ENCODE data around the gene TP63.

GRCh38 chr3:189630767-189631372 lies 319 bp upstream of the TP63 start:
- TF ChIP-seq, protein P1, sequence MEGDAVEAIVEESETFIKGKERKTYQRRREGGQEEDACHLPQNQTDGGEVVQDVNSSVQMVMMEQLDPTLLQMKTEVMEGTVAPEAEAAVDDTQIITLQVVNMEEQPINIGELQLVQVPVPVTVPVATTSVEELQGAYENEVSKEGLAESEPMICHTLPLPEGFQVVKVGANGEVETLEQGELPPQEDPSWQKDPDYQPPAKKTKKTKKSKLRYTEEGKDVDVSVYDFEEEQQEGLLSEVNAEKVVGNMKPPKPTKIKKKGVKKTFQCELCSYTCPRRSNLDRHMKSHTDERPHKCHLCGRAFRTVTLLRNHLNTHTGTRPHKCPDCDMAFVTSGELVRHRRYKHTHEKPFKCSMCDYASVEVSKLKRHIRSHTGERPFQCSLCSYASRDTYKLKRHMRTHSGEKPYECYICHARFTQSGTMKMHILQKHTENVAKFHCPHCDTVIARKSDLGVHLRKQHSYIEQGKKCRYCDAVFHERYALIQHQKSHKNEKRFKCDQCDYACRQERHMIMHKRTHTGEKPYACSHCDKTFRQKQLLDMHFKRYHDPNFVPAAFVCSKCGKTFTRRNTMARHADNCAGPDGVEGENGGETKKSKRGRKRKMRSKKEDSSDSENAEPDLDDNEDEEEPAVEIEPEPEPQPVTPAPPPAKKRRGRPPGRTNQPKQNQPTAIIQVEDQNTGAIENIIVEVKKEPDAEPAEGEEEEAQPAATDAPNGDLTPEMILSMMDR (IDR thresholded peaks at IDR 0.05; ENCODE audit: insufficient read depth, low read length), result no peak
- TF ChIP-seq, protein P2, sequence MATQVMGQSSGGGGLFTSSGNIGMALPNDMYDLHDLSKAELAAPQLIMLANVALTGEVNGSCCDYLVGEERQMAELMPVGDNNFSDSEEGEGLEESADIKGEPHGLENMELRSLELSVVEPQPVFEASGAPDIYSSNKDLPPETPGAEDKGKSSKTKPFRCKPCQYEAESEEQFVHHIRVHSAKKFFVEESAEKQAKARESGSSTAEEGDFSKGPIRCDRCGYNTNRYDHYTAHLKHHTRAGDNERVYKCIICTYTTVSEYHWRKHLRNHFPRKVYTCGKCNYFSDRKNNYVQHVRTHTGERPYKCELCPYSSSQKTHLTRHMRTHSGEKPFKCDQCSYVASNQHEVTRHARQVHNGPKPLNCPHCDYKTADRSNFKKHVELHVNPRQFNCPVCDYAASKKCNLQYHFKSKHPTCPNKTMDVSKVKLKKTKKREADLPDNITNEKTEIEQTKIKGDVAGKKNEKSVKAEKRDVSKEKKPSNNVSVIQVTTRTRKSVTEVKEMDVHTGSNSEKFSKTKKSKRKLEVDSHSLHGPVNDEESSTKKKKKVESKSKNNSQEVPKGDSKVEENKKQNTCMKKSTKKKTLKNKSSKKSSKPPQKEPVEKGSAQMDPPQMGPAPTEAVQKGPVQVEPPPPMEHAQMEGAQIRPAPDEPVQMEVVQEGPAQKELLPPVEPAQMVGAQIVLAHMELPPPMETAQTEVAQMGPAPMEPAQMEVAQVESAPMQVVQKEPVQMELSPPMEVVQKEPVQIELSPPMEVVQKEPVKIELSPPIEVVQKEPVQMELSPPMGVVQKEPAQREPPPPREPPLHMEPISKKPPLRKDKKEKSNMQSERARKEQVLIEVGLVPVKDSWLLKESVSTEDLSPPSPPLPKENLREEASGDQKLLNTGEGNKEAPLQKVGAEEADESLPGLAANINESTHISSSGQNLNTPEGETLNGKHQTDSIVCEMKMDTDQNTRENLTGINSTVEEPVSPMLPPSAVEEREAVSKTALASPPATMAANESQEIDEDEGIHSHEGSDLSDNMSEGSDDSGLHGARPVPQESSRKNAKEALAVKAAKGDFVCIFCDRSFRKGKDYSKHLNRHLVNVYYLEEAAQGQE (IDR thresholded peaks at IDR 0.05; ENCODE audit: insufficient replicate concordance, low read depth), result no peak
